Ishikawa (cell line): Measurements from ENCODE around the gene DUSP8.

Experiments used
- CEBPB ChIP-seq: IDR thresholded peaks from 2 replicates; pipeline ENCODE4 v1.6.1; 2012
- EGR1 ChIP-seq: IDR thresholded peaks from 2 replicates; pipeline ENCODE4 v1.6.1; 2012
- EP300 ChIP-seq: IDR thresholded peaks from 2 replicates; pipeline ENCODE4 v1.6.1; 2012; ENCODE audit warnings: borderline replicate concordance
- FOXM1 ChIP-seq: IDR thresholded peaks from 2 replicates; pipeline ENCODE4 v1.6.1; 2012; ENCODE audit warnings: low read depth, borderline replicate concordance
- MAX ChIP-seq: IDR thresholded peaks from 2 replicates; pipeline ENCODE4 v1.6.1; 2012
- NFIC ChIP-seq: IDR thresholded peaks from 2 replicates; pipeline ENCODE4 v1.6.1; 2012
- TAF1 ChIP-seq: IDR thresholded peaks from 2 replicates; pipeline ENCODE4 v1.6.1; 2012; ENCODE audit warnings: low read depth, mild to moderate bottlenecking
- TCF12 ChIP-seq: IDR thresholded peaks from 2 replicates; pipeline ENCODE4 v1.6.1; 2012; ENCODE audit warnings: low read depth
- TEAD4 ChIP-seq: IDR thresholded peaks from 2 replicates; pipeline ENCODE4 v1.6.1; 2012
- YY1 ChIP-seq: IDR thresholded peaks from 2 replicates; pipeline ENCODE4 v1.6.1; 2012; ENCODE audit warnings: low read depth
- ZBTB7A ChIP-seq: IDR thresholded peaks from 2 replicates; pipeline ENCODE4 v1.6.1; 2012; ENCODE audit warnings: low read depth
- TF ChIP-seq, protein P1 (sequence below): IDR thresholded peaks from 2 replicates; pipeline ENCODE4 v1.6.1; 2012; ENCODE audit warnings: low read depth, mild to moderate bottlenecking
- TF ChIP-seq, protein P2 (sequence below): IDR thresholded peaks from 2 replicates; pipeline ENCODE4 v1.6.1; 2012

DNA sequence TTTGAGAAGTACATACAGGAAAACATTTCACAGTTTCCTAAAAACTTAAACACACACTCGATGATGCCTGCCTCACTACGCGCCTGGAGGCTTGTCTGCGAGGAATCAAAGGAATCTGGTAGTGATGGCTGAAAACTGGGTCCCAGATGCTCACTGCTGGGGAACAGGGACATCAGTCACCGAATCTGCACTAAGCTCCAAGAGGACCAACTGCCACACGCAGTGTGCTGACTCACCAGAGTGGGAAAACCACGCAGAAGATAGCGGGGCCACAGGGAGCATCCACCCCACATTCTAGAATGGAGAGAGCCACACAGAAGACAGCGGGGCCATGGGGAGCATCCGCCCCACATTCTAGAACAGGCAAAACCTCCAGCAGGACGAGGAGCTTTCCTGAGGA is 61.1 kb downstream of the DUSP8 start:
- no peak for TF ChIP-seq YY1
- no peak for TF ChIP-seq FOXM1
- no peak for TF ChIP-seq CEBPB
- TF ChIP-seq, protein P1, sequence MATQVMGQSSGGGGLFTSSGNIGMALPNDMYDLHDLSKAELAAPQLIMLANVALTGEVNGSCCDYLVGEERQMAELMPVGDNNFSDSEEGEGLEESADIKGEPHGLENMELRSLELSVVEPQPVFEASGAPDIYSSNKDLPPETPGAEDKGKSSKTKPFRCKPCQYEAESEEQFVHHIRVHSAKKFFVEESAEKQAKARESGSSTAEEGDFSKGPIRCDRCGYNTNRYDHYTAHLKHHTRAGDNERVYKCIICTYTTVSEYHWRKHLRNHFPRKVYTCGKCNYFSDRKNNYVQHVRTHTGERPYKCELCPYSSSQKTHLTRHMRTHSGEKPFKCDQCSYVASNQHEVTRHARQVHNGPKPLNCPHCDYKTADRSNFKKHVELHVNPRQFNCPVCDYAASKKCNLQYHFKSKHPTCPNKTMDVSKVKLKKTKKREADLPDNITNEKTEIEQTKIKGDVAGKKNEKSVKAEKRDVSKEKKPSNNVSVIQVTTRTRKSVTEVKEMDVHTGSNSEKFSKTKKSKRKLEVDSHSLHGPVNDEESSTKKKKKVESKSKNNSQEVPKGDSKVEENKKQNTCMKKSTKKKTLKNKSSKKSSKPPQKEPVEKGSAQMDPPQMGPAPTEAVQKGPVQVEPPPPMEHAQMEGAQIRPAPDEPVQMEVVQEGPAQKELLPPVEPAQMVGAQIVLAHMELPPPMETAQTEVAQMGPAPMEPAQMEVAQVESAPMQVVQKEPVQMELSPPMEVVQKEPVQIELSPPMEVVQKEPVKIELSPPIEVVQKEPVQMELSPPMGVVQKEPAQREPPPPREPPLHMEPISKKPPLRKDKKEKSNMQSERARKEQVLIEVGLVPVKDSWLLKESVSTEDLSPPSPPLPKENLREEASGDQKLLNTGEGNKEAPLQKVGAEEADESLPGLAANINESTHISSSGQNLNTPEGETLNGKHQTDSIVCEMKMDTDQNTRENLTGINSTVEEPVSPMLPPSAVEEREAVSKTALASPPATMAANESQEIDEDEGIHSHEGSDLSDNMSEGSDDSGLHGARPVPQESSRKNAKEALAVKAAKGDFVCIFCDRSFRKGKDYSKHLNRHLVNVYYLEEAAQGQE: no peak
- no peak for TF ChIP-seq TEAD4
- TF ChIP-seq EP300: no peak
- no peak for TF ChIP-seq ZBTB7A
- TF ChIP-seq MAX: no peak
- TF ChIP-seq TAF1: no peak
- no peak for TF ChIP-seq EGR1
- TF ChIP-seq NFIC: no peak
- TF ChIP-seq TCF12: no peak
- TF ChIP-seq, protein P2, sequence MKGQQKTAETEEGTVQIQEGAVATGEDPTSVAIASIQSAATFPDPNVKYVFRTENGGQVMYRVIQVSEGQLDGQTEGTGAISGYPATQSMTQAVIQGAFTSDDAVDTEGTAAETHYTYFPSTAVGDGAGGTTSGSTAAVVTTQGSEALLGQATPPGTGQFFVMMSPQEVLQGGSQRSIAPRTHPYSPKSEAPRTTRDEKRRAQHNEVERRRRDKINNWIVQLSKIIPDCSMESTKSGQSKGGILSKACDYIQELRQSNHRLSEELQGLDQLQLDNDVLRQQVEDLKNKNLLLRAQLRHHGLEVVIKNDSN: no peak
